Posterior vena cava (tissue), 2 donors: Measurements from ENCODE around the gene TMCO4. TPM values are rescaled to one million over a fixed set of nuclear protein-coding genes. Genes with fewer than 3 reads are reported as not detected.
A peak's percentile ranks its signal among the peaks of the same experiment; 100 is the strongest.

Experiments used
- DNase-seq: peaks from one replicate; pipeline ENCODE4 v3.0.0-alpha.2; 2020; ENCODE audit warnings: low spot score
- intact Hi-C, 2 donors: fragments of 100-400 bp; cut with DNase I; formaldehyde crosslinking; loops; one replicate each; pipeline versions ENCODE4 v1.14.1 to v1.14.2; 2022 to 2023
- total RNA-seq, 2 donors: library from RNA; stranded (reverse); fragmentation: NEBNext Ultra II Directional; extraction: Animal tissue kit (Norgen Biotek cat#: 25700); gene quantifications; one replicate each; pipeline ENCODE4 v1.2.1, GENCODE V29; 2021
- donor health status: DM: yes; HTN: yes; CAD: no.
- donor health status: DM: yes; HTN: yes; CAD: no.

TMCO4 gene
- total RNA-seq, 2 donors from 2014 or later: 12.3 to 13.2 TPM

GRCh38 chr1:19733615-19734014 is 66.1 kb downstream of the TMCO4 start:
- intact Hi-C loops: no loop called here
- no peak for DNase-seq

GRCh38 chr1:19731311-19731821 is 68.3 kb downstream of the TMCO4 start:
- intact Hi-C loops: no loop called here
- no peak for DNase-seq

GRCh38 chr1:19730793-19731192 is 68.9 kb downstream of the TMCO4 start:
- intact Hi-C loops: no loop called here
- no peak for DNase-seq

- intact Hi-C loops: no loop called here
- no peak for DNase-seq
Measured at GRCh38 chr1:19730232-19730631, 69.5 kb downstream of the TMCO4 start.

- intact Hi-C loops: no loop called here
- no peak for DNase-seq
Measured at GRCh38 chr1:19728413-19729145, 71.1 kb downstream of the TMCO4 start.

GRCh38 chr1:19725606-19726005 is 74.1 kb downstream of the TMCO4 start:
- DNase-seq: no peak
- intact Hi-C loops: no loop called here

- no peak for DNase-seq
- intact Hi-C loops: no loop called here
Measured at GRCh38 chr1:19723874-19724273, 75.8 kb downstream of the TMCO4 start.

GRCh38 chr1:19720973-19721372 is 78.7 kb downstream of the TMCO4 start:
- no peak for DNase-seq
- intact Hi-C loops: no loop called here

GRCh38 chr1:19720174-19720573 is 79.5 kb downstream of the TMCO4 start:
- intact Hi-C loops: no loop called here

GRCh38 chr1:19717467-19717866 is 82.2 kb downstream of the TMCO4 start:
- no peak for DNase-seq
- intact Hi-C loops: no loop called here

More at GRCh38 chr1:19720174-19720573, 79.5 kb downstream of the TMCO4 start:
- no peak for DNase-seq

GRCh38 chr1:19715334-19716203 is 84.1 kb downstream of the TMCO4 start:
- DNase-seq: peak; percentile 97
- intact Hi-C loops: no loop called here

GRCh38 chr1:19712928-19713327 is 86.8 kb downstream of the TMCO4 start:
- no peak for DNase-seq
- intact Hi-C loops: no loop called here

- DNase-seq: no peak
- intact Hi-C loops: no loop called here
Measured at GRCh38 chr1:19710825-19711611, 88.7 kb downstream of the TMCO4 start.

GRCh38 chr1:19709260-19709793 is 90.4 kb downstream of the TMCO4 start:
- DNase-seq: no peak
- intact Hi-C loops: no loop called here

- intact Hi-C loops: no loop called here
- DNase-seq: no peak
Measured at GRCh38 chr1:19708567-19709110, 91.1 kb downstream of the TMCO4 start.

GRCh38 chr1:19706136-19706535 is 93.6 kb downstream of the TMCO4 start:
- DNase-seq: no peak
- intact Hi-C loops: no loop called here

- DNase-seq: no peak
- intact Hi-C loops: no loop called here
Measured at GRCh38 chr1:19705464-19705863, 94.3 kb downstream of the TMCO4 start.

GRCh38 chr1:19704247-19705113 is 95.2 kb downstream of the TMCO4 start:
- intact Hi-C loops: no loop called here
- peak; percentile 91 for DNase-seq
